Fibroblast of peridontal ligament (primary cell): ENCODE measurements around the gene RNF208.
A peak's percentile ranks its signal among the peaks of the same experiment; 100 is the strongest.

Experiments
- DNase-seq: peaks from one replicate; pipeline ENCODE4 v3.0.0-alpha.2; 2010; ENCODE audit errors: extremely low read depth

Gene RNF208

DNA sequence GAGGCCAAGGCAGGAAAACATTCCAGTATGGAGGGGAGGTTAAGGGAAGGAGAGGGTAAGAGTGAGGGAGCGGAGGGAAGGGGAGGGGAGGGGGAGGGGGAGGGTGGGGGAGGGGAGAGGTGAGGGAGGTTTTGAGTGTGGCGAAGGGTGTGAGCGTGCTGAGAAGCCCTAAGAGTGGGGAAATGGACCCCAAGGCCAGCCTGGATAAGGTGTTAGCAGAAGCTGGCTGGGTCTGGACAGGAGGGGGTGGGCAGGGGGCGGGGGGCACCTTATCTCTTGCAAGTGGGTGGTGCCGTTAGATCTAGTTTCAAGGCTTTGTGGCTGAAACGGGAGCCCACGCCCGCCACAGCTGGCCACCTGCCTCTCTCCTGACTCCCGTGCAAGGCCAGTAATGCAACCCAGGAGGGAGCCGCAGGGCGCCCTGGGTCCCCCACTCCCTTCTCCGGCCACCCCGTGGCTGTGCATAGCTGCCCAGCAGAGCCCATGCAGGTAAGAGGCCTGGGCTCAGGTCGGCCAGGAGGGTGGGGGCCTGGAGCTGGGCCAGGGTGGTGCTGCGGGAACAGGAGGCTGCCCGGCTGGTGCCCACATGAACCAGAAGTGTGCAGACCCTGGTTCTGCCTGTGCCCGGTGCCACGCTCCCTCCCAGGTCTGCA, 5.9 kb upstream of the RNF208 start:
- DNase-seq, result no peak

DNA sequence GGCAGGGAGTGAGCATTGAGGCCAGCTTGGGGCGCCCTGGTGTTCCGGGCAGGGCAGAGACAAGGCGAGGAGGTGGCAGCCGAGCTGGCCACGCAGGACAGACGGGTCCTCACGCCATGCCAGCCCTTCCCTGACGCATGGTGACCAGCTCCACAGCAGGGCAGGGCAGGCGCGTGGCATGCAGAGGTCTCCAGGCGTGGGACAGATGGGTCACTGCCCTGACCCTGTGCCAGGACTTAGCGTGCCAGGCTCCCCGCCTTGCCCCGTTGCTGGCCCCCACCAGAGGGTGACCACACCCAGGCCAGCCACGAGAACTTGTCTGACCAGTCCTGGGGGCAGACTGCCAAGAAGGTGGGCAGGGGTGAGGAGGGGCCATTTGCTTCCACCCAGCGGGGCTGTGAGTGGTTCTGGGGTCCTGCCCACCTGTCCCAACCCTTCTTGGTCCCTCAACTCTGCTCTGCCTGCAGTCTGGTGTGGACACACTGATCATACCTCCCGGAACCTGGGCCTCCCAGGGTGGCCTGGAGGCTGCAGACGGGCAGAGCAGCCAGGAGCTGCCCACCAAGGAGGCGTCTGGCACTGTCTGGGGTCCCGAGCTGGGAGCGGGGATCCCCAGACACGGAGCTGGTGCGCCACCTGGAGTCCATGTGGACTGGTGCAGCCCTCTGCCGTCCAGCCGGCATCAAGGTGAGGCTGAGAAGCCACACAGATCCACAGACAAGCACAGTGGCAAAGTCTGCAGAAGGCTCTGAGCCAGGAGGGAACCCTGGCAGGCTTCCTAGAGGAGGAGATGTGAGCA, 5.2 kb upstream of the RNF208 start, which contains the start of gene RNF224:
TSS of gene RNF224 (plus strand) at position 449 of the 799 bp plus-strand sequence. CDS start 834 bp downstream, outside the sequence.
- peak; percentile 59 for DNase-seq

DNA sequence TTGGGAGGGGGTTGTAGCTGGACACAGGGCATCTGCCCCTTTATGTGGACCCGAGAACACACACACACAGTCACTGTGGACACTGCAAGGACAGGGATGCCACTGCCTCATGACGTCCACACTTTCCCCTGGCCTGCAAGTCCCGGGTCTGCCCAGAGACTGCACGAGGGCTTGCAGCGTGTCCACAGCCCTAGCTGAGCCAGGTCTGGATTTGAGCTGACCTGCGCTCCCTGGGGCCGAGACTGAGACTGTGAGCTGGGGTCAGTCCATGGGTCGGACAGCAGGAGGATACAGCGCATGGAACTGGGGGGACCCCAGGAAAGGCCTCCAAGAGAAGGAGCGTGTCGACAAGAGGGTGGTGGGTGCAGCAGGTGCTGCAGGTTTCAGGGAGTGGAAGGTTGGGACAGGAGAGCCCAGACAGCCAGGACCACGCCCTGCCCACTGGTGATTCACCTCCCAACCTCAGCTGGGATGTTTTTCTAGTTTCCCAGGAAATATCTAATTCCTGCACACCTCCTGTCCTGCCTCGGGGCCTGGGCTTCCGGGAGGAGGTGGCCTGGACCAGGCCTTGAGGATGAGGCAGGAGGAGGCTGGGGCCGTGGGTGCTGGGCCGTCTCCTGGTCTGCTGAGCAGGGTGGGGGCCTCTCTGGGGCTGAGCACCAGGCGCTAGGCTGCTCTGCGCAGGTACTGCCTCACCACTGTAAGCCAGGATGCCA, 4.5 kb upstream of the RNF208 start:
- no peak for DNase-seq

DNA sequence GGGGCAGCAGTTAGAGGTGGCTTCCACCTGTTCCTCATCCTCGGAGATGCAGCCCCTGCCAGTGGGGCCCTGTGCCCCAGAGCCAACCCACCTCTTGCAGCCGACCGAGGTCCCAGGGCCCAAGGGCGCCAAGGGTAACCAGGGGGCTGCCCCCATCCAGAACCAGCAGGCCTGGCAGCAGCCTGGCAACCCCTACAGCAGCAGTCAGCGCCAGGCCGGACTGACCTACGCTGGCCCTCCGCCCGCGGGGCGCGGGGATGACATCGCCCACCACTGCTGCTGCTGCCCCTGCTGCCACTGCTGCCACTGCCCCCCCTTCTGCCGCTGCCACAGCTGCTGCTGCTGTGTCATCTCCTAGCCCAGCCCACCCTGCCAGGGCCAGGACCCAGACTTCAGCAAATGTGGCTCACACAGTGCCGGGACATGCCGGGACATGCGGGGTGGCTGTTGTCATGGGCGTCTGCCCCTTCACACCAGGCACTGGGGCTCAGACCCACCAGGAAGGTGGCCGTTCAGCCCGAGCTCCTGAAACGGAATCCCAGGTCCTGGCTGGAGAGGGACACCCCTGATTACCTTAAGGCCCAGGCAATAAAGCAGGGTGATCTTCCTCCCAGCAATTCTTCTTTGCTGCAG, 3.8 kb upstream of the RNF208 start:
- no peak for DNase-seq

DNA sequence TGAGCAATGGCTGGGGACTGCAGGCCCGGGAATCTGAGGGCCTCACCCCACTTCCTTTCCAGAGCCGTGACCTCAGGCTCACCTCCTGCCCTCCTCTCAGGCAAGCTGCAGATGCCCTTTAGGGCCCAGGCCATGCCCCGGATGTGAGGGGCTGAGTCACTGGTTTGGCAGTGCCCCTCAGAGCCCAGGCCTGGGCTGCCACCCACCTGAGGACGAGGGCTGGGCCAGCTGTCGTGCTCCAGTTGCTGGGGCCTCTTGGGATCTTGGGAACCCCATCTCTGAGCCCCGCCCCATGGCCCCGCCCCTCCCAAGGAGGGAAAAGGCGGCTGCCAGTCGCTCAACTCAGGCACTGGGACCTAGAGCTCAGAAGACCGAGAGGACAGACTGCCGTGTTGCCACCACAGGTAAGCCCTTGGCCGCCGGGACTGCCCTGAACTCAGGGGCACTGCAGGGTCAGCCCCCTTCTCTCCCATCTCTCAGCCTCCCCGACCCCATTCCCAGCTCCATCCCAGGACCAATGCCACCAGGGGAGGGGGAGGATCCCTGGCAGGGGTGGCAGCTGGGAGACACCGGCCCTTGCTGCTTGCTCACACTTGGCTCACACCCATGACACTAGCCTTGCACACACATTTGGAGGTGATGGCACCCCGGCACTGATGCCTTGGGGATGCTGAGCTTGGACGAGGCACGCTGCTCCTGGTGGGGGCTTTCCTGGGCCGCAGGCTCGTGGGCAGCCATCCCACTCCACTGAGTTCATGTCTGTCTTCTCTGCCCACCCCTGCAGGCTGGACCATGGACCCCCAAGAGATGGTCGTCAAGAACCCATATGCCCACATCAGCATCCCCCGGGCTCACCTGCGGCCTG, 3.0 kb upstream of the RNF208 start, which contains the start of gene CYSRT1:
TSS of gene CYSRT1 (plus strand) at position 345 of the 865 bp plus-strand sequence. CDS start at position 793, 448 bp downstream.
- DNase-seq, result no peak

DNA sequence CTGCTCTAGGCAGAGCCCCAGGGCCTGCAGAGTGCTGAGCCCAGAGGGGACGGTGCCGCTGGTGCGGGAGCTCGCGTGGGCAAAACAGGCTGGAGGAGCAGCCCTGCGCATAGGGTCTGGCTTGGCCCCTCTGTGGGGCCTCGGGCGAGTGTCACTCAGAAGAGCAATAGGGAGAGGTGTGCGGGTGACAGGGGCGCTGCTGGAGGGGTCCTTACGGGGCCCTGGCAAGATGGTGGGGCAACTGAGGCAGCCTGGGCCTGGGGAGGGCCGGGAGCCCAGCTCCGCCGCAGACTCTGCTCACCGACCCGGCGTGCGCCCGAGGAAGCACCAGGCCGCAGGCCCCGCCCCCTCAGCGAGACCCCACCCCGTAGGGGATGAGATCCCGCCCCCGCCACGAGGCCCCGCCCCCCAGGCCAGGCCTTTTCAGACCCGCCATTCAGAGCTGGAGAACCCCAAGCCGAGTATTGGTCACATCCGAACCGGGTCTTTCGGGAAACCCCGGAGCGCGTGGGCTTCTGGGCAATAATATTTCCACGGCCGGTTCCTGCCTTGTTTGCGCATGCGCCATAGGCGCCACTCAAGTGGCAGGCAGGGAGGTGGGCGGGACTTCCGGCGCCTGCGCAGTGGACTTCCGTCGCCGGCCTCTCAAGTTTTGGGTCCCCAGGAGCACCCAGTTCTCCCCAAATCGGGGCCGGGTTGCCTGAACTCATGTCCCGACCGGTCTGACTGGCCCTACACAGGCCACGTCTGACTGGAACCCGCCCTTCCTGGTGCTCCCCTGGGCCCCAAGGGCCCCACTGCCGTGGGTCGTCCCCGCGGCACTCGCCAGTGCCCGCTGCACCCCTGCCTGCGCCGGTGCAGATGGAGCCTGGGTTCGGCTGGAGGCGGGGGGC, 1.3 kb upstream of the RNF208 start:
- DNase-seq, result peak; percentile 99

DNA sequence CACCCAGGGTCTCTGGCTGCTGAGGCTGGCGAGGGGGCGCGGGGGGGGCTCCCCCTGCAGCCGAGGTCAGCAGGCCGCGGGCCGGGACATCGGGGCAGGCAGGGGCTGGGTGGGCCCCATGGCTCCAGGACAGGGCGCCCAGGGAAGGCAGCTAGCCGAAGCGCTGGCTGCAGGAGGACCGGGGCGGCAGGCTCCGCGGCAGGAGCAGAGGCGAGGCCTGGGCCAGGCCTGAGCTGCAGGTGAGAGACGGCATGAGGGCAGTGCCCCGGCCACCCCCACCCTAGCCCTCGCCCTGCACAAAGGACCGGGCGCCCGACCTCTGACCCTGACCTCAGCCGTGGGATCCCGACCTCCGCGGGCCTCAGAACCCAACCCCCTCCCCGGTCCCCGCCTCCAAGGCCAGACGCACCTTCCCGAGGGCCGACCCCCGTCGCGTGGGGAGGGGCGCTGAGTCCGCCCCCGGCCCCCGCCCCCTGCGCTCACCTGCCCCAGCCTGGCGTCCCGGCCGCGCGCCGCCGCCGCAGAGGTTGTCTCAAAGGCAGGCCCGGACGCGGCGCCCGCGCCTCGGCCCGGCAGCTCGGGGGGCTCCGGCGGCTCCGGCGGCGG, 431 bp downstream of the RNF208 start:
- DNase-seq, result no peak

DNA sequence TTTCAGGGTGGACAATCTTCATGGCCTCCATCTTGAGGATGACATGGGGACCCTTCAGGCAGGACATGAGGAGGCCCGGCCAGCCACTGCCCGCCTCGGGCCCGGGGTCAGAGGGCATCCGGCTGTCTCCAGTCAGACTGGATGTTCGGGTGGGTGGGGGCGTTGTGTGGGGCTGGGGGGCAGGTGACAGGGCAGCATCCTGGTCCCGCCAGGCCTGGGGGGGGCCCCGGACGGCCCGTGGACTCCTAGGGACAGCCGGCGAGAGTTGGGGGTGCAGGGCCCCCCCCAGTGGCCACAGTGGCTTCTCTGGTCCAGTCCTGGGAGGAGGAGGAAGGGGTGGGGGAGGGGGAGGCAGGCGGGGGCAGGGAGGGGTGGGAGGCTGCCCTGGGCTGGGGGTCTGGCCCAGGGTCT, 940 bp downstream of the RNF208 start:
- no peak for DNase-seq

DNA sequence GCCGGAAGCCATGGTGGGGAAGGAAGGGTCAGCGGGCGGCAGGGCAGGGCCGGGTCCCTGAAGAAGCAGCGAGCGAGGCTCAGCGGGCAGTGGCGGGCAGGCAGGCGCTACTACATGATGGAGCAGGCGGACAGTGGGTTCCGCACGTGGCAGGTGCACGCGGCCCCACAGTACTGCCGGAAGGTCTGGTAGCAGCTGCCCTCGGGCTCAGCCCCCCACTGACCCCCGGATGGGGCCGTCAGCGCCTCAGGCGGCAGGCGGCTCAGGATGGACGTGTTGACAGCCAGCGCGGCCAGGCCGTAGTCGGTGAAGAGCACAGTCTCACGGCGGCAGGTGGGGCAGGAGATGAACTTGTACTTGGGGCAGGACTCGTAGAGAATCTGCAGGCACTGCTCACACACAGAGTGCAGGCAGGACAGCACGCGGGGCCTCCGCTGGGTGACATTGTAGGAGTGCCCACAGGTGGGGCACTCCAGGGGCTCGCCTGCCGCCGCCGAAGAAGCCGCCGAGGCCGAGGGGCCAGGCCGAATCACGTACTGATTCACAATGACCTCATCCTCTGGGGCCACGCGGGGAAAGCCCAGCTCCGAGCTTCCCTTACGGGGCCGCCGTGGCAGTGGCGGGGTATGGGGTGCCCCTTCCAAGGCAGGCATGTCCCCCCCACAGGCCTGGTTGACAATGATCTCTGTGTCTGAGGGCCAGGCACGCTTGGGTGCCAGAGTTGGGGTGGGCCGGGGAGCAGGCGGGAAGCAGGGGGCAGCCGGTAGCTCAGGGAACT, 1.5 kb downstream of the RNF208 start:
- DNase-seq, result no peak

DNA sequence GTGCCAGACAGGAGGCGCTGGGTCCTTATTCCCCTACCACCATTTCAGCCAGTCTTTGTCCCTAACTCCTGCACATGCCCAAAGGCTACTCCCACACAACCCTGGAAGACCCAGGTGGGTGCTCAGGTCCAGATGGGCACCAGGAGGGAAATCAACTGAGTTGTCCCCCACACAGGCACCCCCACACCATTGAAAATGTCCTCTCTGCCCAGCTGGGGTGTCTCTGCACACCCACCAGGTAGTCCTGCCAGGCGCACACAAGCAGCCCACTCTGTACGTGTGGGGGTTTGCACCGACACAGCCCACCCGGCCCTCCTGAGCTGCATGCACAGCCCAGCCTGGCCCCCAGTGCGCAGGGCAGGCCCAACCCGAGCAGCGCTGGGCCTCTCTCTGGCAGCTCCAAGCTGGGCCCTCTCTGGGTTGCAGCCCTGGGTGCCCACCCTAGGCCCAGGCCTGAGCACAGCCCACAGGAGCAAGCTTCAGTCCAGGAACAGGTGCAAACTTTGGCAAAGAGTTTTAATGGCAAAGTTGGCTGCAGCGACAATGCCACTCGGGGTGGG, 2.2 kb downstream of the RNF208 start:
- no peak for DNase-seq

DNA sequence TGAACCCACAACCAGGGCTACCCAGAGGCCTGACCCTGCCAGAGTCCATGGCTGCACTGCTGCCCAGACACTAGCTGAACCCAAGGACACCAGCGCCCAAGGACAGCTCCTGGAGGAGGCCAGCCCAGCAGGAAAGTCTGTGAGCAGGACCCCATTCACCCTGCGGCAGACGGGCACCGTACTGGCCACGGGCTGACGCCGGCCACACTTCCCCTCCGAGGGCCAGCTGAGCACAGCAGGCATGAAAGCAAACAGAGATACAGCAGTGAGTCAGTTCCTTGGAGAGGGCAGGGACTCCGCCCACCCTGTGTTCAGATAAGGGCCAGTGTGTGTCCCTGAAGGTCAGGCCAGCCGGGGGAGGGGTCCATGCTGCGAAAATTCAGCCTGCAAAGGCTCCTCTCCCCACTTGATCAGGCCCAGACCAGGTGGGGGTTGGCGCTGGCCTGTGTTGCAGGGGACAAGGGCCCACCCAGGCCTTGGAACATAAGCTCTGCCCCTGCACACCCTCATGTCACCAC, 3.2 kb downstream of the RNF208 start:
- DNase-seq, result no peak

DNA sequence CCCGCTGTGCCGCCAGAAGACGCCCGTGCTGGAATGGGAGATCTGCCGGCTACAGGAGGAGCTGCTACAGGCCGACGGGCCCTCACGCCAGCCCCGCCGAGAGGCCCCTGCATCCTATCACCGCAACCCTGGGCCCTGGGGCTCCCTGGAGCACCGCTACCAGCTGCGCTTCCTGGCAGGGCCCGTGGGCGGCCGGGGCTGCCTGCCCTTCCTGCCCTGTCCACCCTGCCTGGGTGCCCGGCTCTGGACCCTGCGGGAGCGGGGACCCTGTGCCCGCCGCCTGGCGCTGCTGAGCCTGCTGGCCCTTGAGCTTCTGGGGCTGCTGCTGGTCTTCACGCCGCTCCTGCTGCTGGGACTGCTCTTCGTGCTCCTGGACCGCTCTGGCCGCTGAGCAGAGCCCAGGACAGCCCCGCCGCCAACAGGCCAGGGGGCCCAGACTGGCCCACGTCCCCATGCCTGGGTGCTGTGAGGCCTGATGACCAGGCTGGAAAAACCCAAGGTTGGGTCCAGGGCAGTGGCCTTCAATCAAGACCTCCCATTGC, 3.8 kb downstream of the RNF208 start:
- no peak for DNase-seq

DNA sequence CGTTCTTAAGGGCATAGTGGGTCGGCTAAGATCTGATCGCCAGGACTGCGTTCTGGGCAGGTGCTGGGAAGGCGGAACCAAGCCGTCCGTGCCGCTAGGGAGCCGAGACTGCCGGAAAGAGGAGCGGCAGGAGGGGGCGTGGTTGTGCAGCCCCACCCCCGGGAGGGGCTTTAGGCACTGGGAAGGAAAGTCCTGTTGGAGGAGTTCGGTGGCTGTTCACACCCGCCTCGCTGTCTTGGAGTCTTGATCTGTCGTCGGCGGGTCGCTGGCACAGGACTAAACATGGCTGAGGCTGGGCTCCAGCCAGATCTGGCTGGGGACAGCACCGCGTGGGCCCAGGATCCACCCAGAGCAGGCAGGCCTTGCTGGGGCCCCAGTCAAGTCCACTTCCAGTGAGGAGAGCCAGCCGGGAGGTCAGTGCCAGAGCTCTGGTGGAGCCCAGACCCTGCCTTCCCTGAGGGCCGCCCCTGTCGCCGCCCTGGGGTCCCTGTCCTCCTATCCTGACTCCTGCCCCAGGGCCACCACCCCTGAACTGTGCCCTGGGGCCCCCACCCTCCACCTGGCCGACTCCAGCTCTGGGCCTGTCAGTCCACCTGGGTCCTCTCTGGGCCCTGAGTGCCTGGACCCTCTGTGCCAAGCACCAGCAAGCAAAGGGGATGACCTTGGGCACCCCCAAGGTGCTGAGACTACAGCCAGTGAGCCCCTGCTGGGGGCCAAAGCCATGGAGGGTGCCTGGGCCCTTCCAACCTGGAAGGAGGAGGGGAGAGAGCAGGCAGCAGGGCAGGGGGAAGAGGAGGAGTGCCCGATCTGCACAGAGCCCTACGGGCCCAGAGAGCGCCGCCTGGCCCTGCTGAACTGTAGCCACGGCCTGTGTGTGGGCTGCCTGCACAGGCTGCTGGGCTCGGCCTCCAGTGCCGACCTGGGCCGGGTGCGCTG, 4.5 kb downstream of the RNF208 start:
- DNase-seq, result no peak

DNA sequence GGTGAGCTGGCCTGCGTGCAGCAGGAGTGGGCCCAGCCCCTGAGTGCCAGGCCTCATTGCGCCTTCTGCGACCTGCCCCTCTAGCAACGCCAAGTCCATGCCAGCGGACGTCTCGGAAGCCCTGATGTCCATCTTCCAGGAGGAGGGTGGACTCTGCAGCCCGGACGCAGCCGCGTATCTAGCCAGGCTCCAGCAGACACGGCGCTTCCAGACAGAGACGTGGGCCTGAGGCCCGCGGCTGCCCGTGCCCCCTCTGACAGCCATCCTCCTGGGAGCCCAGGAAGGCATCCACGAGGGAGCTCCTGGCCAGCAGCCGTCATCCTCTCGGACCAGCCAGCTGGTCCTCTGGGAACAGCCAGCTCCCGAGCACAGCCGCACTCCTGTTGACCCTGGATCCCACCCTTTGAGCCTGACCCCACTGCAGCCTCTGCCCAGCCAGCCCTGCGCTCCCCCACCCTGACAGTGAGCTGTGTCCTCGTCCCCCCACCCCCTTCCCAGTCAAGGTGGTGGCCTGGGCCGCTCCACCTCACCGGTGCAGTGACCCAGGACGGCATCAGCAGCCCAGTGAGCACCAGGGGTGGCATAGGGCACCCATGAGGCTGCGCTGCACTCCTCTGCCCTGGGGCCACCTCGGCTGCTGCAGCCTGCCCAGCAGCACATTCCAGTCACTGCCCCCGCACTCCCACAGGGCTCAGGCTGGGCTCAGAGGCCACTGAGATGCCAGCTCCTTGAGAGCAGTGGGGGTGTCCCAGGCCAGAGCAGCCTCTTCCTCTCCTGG, 5.7 kb downstream of the RNF208 start:
- no peak for DNase-seq

DNA sequence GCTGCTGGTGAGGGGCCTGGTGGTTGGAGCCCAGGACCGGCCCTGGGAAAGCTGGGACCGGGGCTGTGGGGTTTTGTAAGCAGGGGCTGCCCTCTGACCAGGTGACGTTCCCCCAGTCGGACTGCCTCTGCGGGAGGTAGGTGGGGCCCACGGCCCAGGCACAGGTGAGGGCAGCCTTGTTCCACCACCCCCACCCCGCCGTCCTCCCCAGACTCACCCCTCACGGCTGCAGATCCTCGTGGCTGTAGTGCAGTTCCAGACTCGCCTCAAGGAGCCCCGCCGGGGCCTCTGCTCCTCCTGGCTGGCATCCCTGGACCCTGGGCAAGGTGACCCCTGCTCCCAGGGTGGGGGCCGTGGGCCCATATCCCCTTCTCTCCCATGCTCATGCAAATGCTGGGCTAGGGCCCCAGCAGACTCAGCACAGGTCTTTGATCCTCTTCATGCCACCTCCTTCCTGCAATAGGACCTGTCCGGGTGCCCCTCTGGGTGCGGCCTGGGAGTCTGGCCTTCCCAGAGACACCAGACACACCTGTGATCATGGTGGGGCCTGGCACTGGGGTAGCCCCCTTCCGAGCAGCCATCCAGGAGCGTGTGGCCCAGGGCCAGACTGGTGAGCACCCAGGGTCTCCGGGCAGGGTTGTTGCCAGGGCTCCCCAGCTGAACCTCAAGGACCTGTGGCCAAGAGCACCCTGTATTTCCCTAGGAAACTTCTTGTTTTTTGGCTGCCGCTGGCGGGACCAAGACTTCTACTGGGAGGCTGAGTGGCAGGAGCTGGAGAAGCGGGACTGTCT, 6.6 kb downstream of the RNF208 start:
- DNase-seq, result no peak
